HCT116 (cell line): ENCODE results near the gene AUTS2. TPM values are rescaled to one million over a fixed set of nuclear protein-coding genes. Genes with fewer than 3 reads are reported as not detected.

ENCODE experiments used
- ATAC-seq: fragments of 200-7000 bp; cut with Tn5 transposase; 2 replicates; pipeline ENCODE4 v1.9.1; 2020; ENCODE audit warnings: mild to moderate bottlenecking, moderate library complexity
- BruUV-seq: library from RNA; stranded (reverse); fragments of 400-500 nt; replicated peaks from 2 replicates; lab custom pipeline; 2021; lab: Mats Ljungman, UMichigan
- CTCF ChIA-PET: fragments of 300-600 bp; sonication (Branson Sonifier 250); formaldehyde crosslinking; loops from one replicate; lab custom pipeline; 2021; ENCODE audit warnings: antibody characterized with exemption; lab: Charles Lee
- POLR2A ChIA-PET: fragments of 300-600, 350-600 bp; sonication (Branson Sonifier 250); formaldehyde crosslinking; loops from one replicate; lab custom pipeline; 2021; ENCODE audit warnings: antibody characterized with exemption; lab: Charles Lee
- RAD21 ChIA-PET, 2 experiments: fragments of 300-600 bp; sonication (Branson Sonifier 250); formaldehyde crosslinking; loops; one replicate each; lab custom pipeline; 2023; ENCODE audit warnings: low total read pairs in 2 of 2; ENCODE audit not compliant: uncharacterized antibody in 2 of 2, unreplicated experiment in 2 of 2, low non-redundant PET in 1 of 2; lab: Charles Lee
- DNase-seq: peaks from one replicate; pipeline ENCODE4 v3.0.0-alpha.2; 2010; ENCODE audit warnings: low read depth, low spot score
- H2AFZ ChIP-seq: fragments of 200-600 bp; shearing (Covaris generic), sonication (generic); 2 replicates; pipeline ENCODE4 v1.6.1; 2017; ENCODE audit warnings: low read depth, mixed run types, mixed read lengths, antibody characterized with exemption, low read length; ENCODE audit not compliant: poor library complexity, severe bottlenecking
- H3K27ac ChIP-seq: 2 replicates; pipeline ENCODE4 v1.5.1; 2012; ENCODE audit warnings: low read depth, low read length
- H3K27me3 ChIP-seq: fragments of 200-600 bp; sonication (generic); 2 replicates; pipeline ENCODE4 v1.6.1; 2016; ENCODE audit warnings: mixed run types, low read length, mixed read lengths; ENCODE audit not compliant: insufficient read depth
- H3K36me3 ChIP-seq, 2 experiments: fragments of 200-500 bp in 1 of 2; fragments of 200-600 bp in 1 of 2; sonication (Bioruptor generic) in 1 of 2; sonication (generic) in 1 of 2; 2 replicates each; pipeline versions ENCODE4 v1.5.1 to v1.6.1; 2014 to 2016; ENCODE audit warnings: low read length in 2 of 2, inconsistent platforms in 1 of 2, mixed read lengths in 1 of 2, mixed run types in 1 of 2; ENCODE audit not compliant: insufficient read depth in 2 of 2, control insufficient read depth in 1 of 2
- H3K4me1 ChIP-seq, 2 experiments: fragments of 200-600 bp in 1 of 2; sonication (generic) in 1 of 2; 2 replicates each; pipeline versions ENCODE4 v1.5.1 to v1.6.1; 2012 to 2017; ENCODE audit warnings: low read length in 2 of 2, inconsistent platforms in 1 of 2, mild to moderate bottlenecking in 1 of 2, mixed read lengths in 1 of 2, mixed run types in 1 of 2, moderate library complexity in 1 of 2; ENCODE audit not compliant: insufficient read depth in 2 of 2, control insufficient read depth in 1 of 2
- H3K4me2 ChIP-seq: fragments of 200-600 bp; sonication (generic); 2 replicates; pipeline ENCODE4 v1.6.1; 2017; ENCODE audit warnings: mixed run types, low read length, mixed read lengths
- H3K4me3 ChIP-seq, 2 experiments: fragments of 200-600 bp in 1 of 2; sonication (generic) in 1 of 2; replicated peaks in 1 of 2; 2 replicates each; pipeline ENCODE4 v1.5.1; 2011 to 2016; ENCODE audit warnings: low read length in 2 of 2, control low read depth in 1 of 2, low read depth in 1 of 2, mild to moderate bottlenecking in 1 of 2, mixed read lengths in 1 of 2, mixed run types in 1 of 2
- H3K79me2 ChIP-seq: fragments of 200-600 bp; sonication (generic); 2 replicates; pipeline ENCODE4 v1.6.1; 2017; ENCODE audit warnings: mild to moderate bottlenecking, mixed run types, low read length, moderate library complexity, mixed read lengths; ENCODE audit not compliant: insufficient read depth
- H3K9ac ChIP-seq: fragments of 200-600 bp; sonication (generic); 2 replicates; pipeline ENCODE4 v1.6.1; 2016; ENCODE audit warnings: low read length, mixed read lengths
- H3K9me2 ChIP-seq: fragments of 200-600 bp; sonication (generic), shearing (Covaris generic); 2 replicates; pipeline ENCODE4 v1.6.1; 2017; ENCODE audit warnings: mixed run types, mild to moderate bottlenecking, moderate library complexity; ENCODE audit not compliant: insufficient read depth
- H3K9me3 ChIP-seq, 2 experiments: fragments of 200-500 bp in 1 of 2; fragments of 200-600 bp in 1 of 2; sonication (Bioruptor generic) in 1 of 2; sonication (generic) in 1 of 2; 2 replicates each; pipeline ENCODE4 v1.6.1; 2014 to 2017; ENCODE audit warnings: low read length in 2 of 2, mixed read lengths in 2 of 2, inconsistent platforms in 1 of 2, low read depth in 1 of 2, mild to moderate bottlenecking in 1 of 2, mixed run types in 1 of 2, moderate library complexity in 1 of 2; ENCODE audit not compliant: control insufficient read depth in 1 of 2, insufficient read depth in 1 of 2
- H4K20me1 ChIP-seq: fragments of 200-600 bp; sonication (generic), shearing (Covaris generic); 2 replicates; pipeline ENCODE4 v1.6.1; 2017; ENCODE audit warnings: mixed run types, mild to moderate bottlenecking, moderate library complexity; ENCODE audit not compliant: insufficient read depth
- ATF3 ChIP-seq: IDR thresholded peaks from 2 replicates; pipeline ENCODE4 v1.6.1; 2012
- CBX3 ChIP-seq: IDR thresholded peaks from 2 replicates; pipeline ENCODE4 v1.6.1; 2012; ENCODE audit warnings: low read depth
- CEBPB ChIP-seq: IDR thresholded peaks from 2 replicates; pipeline ENCODE4 v1.6.1; 2012; ENCODE audit warnings: low read depth
- CTCF ChIP-seq, 3 experiments: fragments of 200-600 bp in 1 of 3; sonication (generic) in 1 of 3; IDR thresholded peaks in 2 of 3; conservative IDR thresholded peaks in 1 of 3; 2 replicates each; pipeline ENCODE4 v1.5.1; 2012 to 2017; ENCODE audit warnings: low read depth in 2 of 3, low read length in 2 of 3, antibody characterized with exemption in 1 of 3, borderline replicate concordance in 1 of 3, control low read depth in 1 of 3, mild to moderate bottlenecking in 1 of 3, mixed read lengths in 1 of 3, mixed run types in 1 of 3, moderate library complexity in 1 of 3; ENCODE audit not compliant: insufficient read depth in 1 of 3
- EGR1 ChIP-seq: IDR thresholded peaks from 2 replicates; pipeline ENCODE4 v1.6.1; 2012; ENCODE audit warnings: low read depth
- ELF1 ChIP-seq: IDR thresholded peaks from 2 replicates; pipeline ENCODE4 v1.6.1; 2012; ENCODE audit warnings: low read depth, borderline replicate concordance
- EZH2 ChIP-seq: fragments of 200-600 bp; sonication (generic); IDR thresholded peaks from 2 replicates; pipeline ENCODE4 v1.6.1; 2017; ENCODE audit warnings: antibody characterized with exemption, mixed run types
- FOSL1 ChIP-seq: IDR thresholded peaks from 2 replicates; pipeline ENCODE4 v1.6.1; 2012; ENCODE audit warnings: low read depth
- JUND ChIP-seq: IDR thresholded peaks from 2 replicates; pipeline ENCODE4 v1.6.1; 2012
- MAX ChIP-seq: IDR thresholded peaks from 2 replicates; pipeline ENCODE4 v1.6.1; 2012
- POLR2A ChIP-seq: IDR thresholded peaks from 2 replicates; pipeline ENCODE4 v1.7.0; 2011; ENCODE audit warnings: borderline replicate concordance; ENCODE audit not compliant: insufficient read depth, insufficient read length; ENCODE audit errors: extremely low read depth
- RAD21 ChIP-seq: IDR thresholded peaks from 2 replicates; pipeline ENCODE4 v1.6.1; 2012; ENCODE audit warnings: low read depth, mild to moderate bottlenecking
- REST ChIP-seq: IDR thresholded peaks from 2 replicates; pipeline ENCODE4 v1.6.1; 2012; ENCODE audit warnings: low read depth
- SIN3A ChIP-seq: IDR thresholded peaks from 2 replicates; pipeline ENCODE4 v1.6.1; 2012; ENCODE audit warnings: low read depth
- SP1 ChIP-seq: IDR thresholded peaks from 2 replicates; pipeline ENCODE4 v1.6.1; 2012; ENCODE audit warnings: low read depth
- SRF ChIP-seq: IDR thresholded peaks from 2 replicates; pipeline ENCODE4 v1.6.1; 2012; ENCODE audit warnings: low read depth
- TCF7L2 ChIP-seq: IDR thresholded peaks from 2 replicates; pipeline ENCODE4 v1.7.0; 2011; ENCODE audit warnings: borderline replicate concordance, inconsistent platforms; ENCODE audit not compliant: insufficient read depth, insufficient read length; ENCODE audit errors: extremely low read depth
- ZFX ChIP-seq: fragments of 450-650 bp; IDR thresholded peaks from 2 replicates; pipeline ENCODE4 v1.6.1; 2017
- intact Hi-C: fragments of 100-400 bp; cut with micrococcal nuclease; formaldehyde crosslinking; loops from 2 replicates; pipeline ENCODE4 v1.10.0; 2022
- total RNA-seq: library from RNA; stranded (reverse); gene quantifications from one replicate; pipeline ENCODE4 v1.2.1, GENCODE V29; 2021; ENCODE audit not compliant: unreplicated experiment

The AUTS2 gene
- total RNA-seq, 1 experiment from 2014 or later = 0.93 TPM

- H3K27ac ChIP-seq = no peak overlapping the region
- no peak overlapping the region for H3K4me3 ChIP-seq
- peaks cover 3 to 23% of the 10 kb centered on the region in 2 experiments; a peak in 2 of 4 replicates for H3K9me3 ChIP-seq
- no TSS peak for BruUV-seq
- no peak overlapping the region for H3K4me2 ChIP-seq
- no peaks in the 10 kb centered on the region for H3K27me3 ChIP-seq
- ChIA-PET CTCF (no interaction called here), RAD21 (interaction anchor here in 1 of 2 experiments (0.6 kb wide), 1 partner anchor 1770 kb away, joined by 4 read pairs; no protein-coding TSS in a partner anchor), POLR2A (no interaction called here)
- no peak overlapping the region for H2AFZ ChIP-seq
- DNase-seq = no peak
- no peaks in the 10 kb centered on the region for H4K20me1 ChIP-seq
- no peak for ATAC-seq
- intact Hi-C loops = no loop called here
- TF ChIP-seq JUND (no peak), SP1 (no peak), FOSL1 (no peak), EZH2 (no peak)
- no peak overlapping the region for H3K9ac ChIP-seq
- H3K4me1 ChIP-seq = no peaks in the 10 kb centered on the region
- no peaks in the 10 kb centered on the region for H3K79me2 ChIP-seq
- H3K9me2 ChIP-seq = no peaks in the 10 kb centered on the region
- no peaks in the 10 kb centered on the region for H3K36me3 ChIP-seq
These were observed 284.0 kb downstream of the AUTS2 start for GRCh38 chr7:69882269-69882668.

GRCh38 chr7:69883399-69883891 lies 285.2 kb downstream of the AUTS2 start:
- Histone ChIP-seq H3K79me2 (no peaks in the 10 kb centered on the region), H3K4me3 (no peak overlapping the region), H3K9ac (no peak overlapping the region), H3K9me2 (no peaks in the 10 kb centered on the region)
- RAD21 ChIA-PET = no interaction called here
- TF ChIP-seq CTCF (IDR thresholded peaks at IDR 0.05 in 2 of 3, conservative IDR thresholded peaks at IDR 0.05 in 1 of 3; ENCODE audit: borderline replicate concordance in 1 of 3, insufficient read depth in 1 of 3, low read depth in 2 of 3, low read length in 2 of 3) (no peak), EZH2 (no peak), MAX (no peak), SIN3A (no peak), RAD21 (no peak), ZFX (no peak), SRF (no peak), CEBPB (no peak), TCF7L2 (no peak), ATF3 (no peak), POLR2A (no peak), JUND (no peak), EGR1 (no peak), ELF1 (no peak), CBX3 (no peak), REST (no peak)
- TF ChIP-seq, all 23 proteins: peak for 0
- POLR2A ChIA-PET = no interaction called here
- no peaks in the 10 kb centered on the region for H3K27me3 ChIP-seq
- H3K36me3 ChIP-seq = no peaks in the 10 kb centered on the region
- H4K20me1 ChIP-seq = no peaks in the 10 kb centered on the region
- BruUV-seq = no TSS peak
- CTCF ChIA-PET = no interaction called here
- no peaks in the 10 kb centered on the region for H3K4me1 ChIP-seq
- intact Hi-C loops = no loop called here
- H2AFZ ChIP-seq = no peak overlapping the region
- H3K4me2 ChIP-seq = no peak overlapping the region
- H3K27ac ChIP-seq = no peak overlapping the region
- DNase-seq (no peak), ATAC-seq (no peak)
- peaks cover 3 to 15% of the 10 kb centered on the region in 2 experiments; a peak in 2 of 4 replicates for H3K9me3 ChIP-seq
